Tibial artery (tissue), 4 donors: ENCODE results near the gene CALCOCO2.
A peak's percentile ranks its signal among the peaks of the same experiment; 100 is the strongest.
"Not testable (repeated sequence)": the region's sequence is repeated elsewhere in the genome, so short reads cannot be mapped to it uniquely, and the experiment has no call there.

Source experiments
- DNase-seq, 2 donors: peaks; one replicate each; pipeline ENCODE4 v3.0.0-alpha.2; 2019
- H3K27ac ChIP-seq, 2 donors: fragments of 200-600 bp; sonication (generic) in 1 of 2; 1 replicate in 1 of 2; 2 replicates in 1 of 2; pipeline ENCODE4 v1.5.1; 2018 to 2019; ENCODE audit warnings: mild to moderate bottlenecking in 1 of 2
- H3K27me3 ChIP-seq, 2 donors: fragments of 200-600 bp; sonication (generic) in 1 of 2; one replicate each; pipeline versions ENCODE4 v1.5.1 to v1.6.0; 2016 to 2019
- H3K36me3 ChIP-seq, 3 donors: fragments of 200-600 bp; sonication (generic) in 2 of 3; one replicate each; pipeline ENCODE4 v1.5.1; 2016 to 2019; ENCODE audit warnings: mild to moderate bottlenecking in 2 of 3
- H3K4me1 ChIP-seq, 4 donors: fragments of 200-600 bp; sonication (generic) in 2 of 4; 1 replicate in 3 of 4; 2 replicates in 1 of 4; pipeline ENCODE4 v1.5.1; 2016 to 2019
- H3K4me3 ChIP-seq, 2 donors: fragments of 200-600 bp; sonication (generic) in 1 of 2; 1 replicate in 1 of 2; 2 replicates in 1 of 2; pipeline ENCODE4 v1.5.1; 2018 to 2019; ENCODE audit warnings: mild to moderate bottlenecking in 2 of 2
- H3K9me3 ChIP-seq, 3 donors: fragments of 200-600 bp; sonication (generic) in 1 of 3; one replicate each; pipeline ENCODE4 v1.5.1; 2016 to 2019
- CTCF ChIP-seq, 2 experiments: fragments of 200-600 bp in 1 of 2; fragments of 450-650 bp in 1 of 2; IDR thresholded peaks; one replicate each; pipeline ENCODE4 v1.5.1; 2017 to 2019; ENCODE audit warnings: antibody characterized with exemption in 2 of 2, mild to moderate bottlenecking in 1 of 2, moderate library complexity in 1 of 2
- intact Hi-C: fragments of 100-400 bp; cut with DNase I; formaldehyde crosslinking; loops from one replicate; pipeline ENCODE4 v1.15.0; 2023; ENCODE audit warnings: low total_unique reads

The CALCOCO2 gene

GRCh38 chr17:48816438-48816773 is 14.4 kb upstream of the CALCOCO2 start:
- H3K9me3 ChIP-seq, result no peaks in the 10 kb centered on the region
- intact Hi-C loops, result no loop called here

DNA sequence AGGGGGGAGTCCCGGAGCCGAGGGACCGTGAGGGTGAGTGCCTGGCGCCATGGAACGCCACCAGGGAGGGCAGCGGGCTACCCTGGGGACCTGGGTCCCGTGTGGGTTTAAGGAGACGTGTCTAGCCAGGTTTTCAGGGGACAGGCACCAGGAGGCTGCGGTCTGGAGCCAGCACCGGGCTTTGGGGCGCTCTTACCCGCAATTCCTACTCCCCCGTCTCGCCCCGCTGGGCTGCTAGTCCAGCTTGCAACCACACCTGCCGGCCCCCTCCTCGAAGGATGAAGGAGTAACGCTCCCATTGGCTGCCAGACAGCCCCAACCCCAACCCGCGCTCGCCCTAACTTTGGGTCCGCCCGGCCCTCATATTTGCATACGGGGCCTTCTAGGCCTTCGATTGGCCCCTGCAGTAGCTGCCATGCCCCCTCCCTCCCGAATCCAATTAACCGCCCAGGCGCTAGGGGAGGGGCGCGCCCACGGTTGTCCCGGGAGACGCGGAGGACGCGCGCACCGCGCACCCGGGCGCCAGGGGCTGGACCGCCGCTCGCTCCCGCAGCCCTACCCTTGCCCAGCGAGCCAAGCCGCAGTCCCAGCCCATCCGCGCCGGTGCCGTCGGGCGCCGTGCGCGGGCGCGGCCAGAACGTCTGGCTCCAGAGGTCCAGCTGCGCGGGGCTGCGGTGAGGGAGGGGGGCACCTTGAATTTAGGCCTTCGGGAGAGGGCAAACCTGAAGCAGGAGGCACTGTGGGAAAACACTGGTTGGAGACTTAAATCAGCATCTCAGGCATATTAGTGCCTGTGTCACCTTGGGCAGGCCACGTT is 13.9 kb upstream of the CALCOCO2 start, which contains the start of gene TTLL6:
TSS of gene TTLL6 (minus strand) at position 456 of the 817 bp plus-strand sequence. CDS start at position 299, 157 bp downstream.
- intact Hi-C loops, result no loop called here

More at GRCh38 chr17:48816438-48816773, 14.4 kb upstream of the CALCOCO2 start:
- Histone ChIP-seq H3K4me3 (peak overlapping the region; percentile 33 to 55), H3K27ac (no peak overlapping the region), H3K36me3 (no peaks in the 10 kb centered on the region), H3K4me1 (peaks cover 0 to 20% (median 16%) of the 10 kb centered on the region in 4 donors), H3K27me3 (peaks cover 0 to 46% of the 10 kb centered on the region in 2 donors)
- DNase-seq, result no peak
- no peak for TF ChIP-seq CTCF (IDR thresholded peaks at IDR 0.05)

DNA sequence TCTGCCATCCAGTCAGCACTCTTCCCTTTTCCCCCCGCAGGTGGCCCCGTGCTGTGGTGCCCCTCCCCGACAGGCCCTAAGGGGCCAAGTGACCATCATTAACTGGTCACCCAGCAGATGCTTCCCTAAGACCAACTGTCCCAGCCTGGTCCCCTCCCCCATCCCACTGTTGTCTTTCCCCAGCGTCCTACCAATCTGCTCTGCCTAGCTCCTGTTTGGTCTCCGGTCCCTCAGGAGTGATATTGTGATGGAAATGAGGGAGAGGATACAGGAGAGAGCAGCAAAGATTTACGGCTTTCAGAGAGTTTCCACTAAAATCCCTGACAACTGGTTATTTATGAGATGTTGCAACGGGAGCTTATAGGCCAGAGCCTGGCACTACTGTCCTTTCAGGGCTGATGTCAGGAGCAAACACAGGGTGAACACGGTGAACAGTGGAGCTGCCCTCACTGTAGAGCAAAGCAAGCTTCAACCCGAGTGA is 12.4 kb upstream of the CALCOCO2 start:
- no peaks in the 10 kb centered on the region for H3K36me3 ChIP-seq
- H3K9me3 ChIP-seq, result no peaks in the 10 kb centered on the region
- no peak for TF ChIP-seq CTCF (IDR thresholded peaks at IDR 0.05)
- no peak overlapping the region for H3K4me3 ChIP-seq
- peaks cover 0 to 20% (median 16%) of the 10 kb centered on the region in 4 donors for H3K4me1 ChIP-seq
- DNase-seq, result no peak
- H3K27ac ChIP-seq, result no peak overlapping the region
- H3K27me3 ChIP-seq, result peaks cover 0 to 38% of the 10 kb centered on the region in 2 donors
- intact Hi-C loops, result no loop called here

More for the DNA sequence above, 13.9 kb upstream of the CALCOCO2 start, which contains the start of gene TTLL6:
- DNase-seq, result peak; percentile 80 to 84
- Histone ChIP-seq H3K27me3 (peaks cover 0 to 43% of the 10 kb centered on the region in 2 donors), H3K4me3 (peak within 1 kb of the TSS; percentile 33 to 55), H3K36me3 (no peaks in the 10 kb centered on the region), H3K4me1 (peaks cover 0 to 20% (median 16%) of the 10 kb centered on the region in 4 donors), H3K27ac (no peak within 1 kb of the TSS), H3K9me3 (no peaks in the 10 kb centered on the region)
- no peak for TF ChIP-seq CTCF (IDR thresholded peaks at IDR 0.05)

GRCh38 chr17:48819466-48819865 is 11.4 kb upstream of the CALCOCO2 start:
- no peak for TF ChIP-seq CTCF (IDR thresholded peaks at IDR 0.05)
- Histone ChIP-seq H3K36me3 (no peaks in the 10 kb centered on the region), H3K27ac (no peak overlapping the region), H3K4me1 (peaks cover 0 to 20% (median 16%) of the 10 kb centered on the region in 4 donors), H3K9me3 (no peaks in the 10 kb centered on the region), H3K27me3 (peaks cover 0 to 44% of the 10 kb centered on the region in 2 donors), H3K4me3 (no peak overlapping the region)
- intact Hi-C loops, result no loop called here
- no peak for DNase-seq

- H3K9me3 ChIP-seq, H3K36me3 ChIP-seq, H3K27ac ChIP-seq, DNase-seq, intact Hi-C loops, H3K4me3 ChIP-seq: not testable (repeated sequence)
- H3K27me3 ChIP-seq, result peaks cover 0 to 50% of the 10 kb centered on the region in 2 donors
- H3K4me1 ChIP-seq, result peaks cover 0 to 20% (median 16%) of the 10 kb centered on the region in 4 donors
Observed at GRCh38 chr17:48820936-48821335, 9.9 kb upstream of the CALCOCO2 start.
